HepG2 (cell line): ENCODE data around the gene VAMP5. TPM values are rescaled to one million over a fixed set of nuclear protein-coding genes. Genes with fewer than 3 reads are reported as not detected.

Experiments used
- ARNT ChIP-seq: fragments of 450-650 bp; IDR thresholded peaks from 2 replicates; pipeline ENCODE4 v1.6.1; 2017
- BRD4 ChIP-seq: sonication (generic); formaldehyde crosslinking; IDR thresholded peaks from 2 replicates; pipeline ENCODE4 v1.4.0; 2020; ENCODE audit warnings: missing genetic modification reagents
- CREB1 ChIP-seq, 2 experiments: fragments of 450-650 bp in 1 of 2; IDR thresholded peaks; 2 replicates each; pipeline ENCODE4 v1.6.1; 2016 to 2017; ENCODE audit warnings: control low read depth in 1 of 2, mild to moderate bottlenecking in 1 of 2, missing compliant biosample characterization in 1 of 2, missing genetic modification characterization in 1 of 2
- GLMP ChIP-seq: sonication (generic); formaldehyde crosslinking; IDR thresholded peaks from 2 replicates; pipeline ENCODE4 v1.9.0; 2021; ENCODE audit warnings: missing genetic modification reagents, mild to moderate bottlenecking, borderline replicate concordance
- HHEX ChIP-seq: IDR thresholded peaks from 2 replicates; pipeline ENCODE4 v1.6.1; 2016; ENCODE audit warnings: control low read depth
- KLF13 ChIP-seq: sonication (generic); formaldehyde crosslinking; IDR thresholded peaks from 2 replicates; pipeline ENCODE4 v1.4.0; 2020; ENCODE audit warnings: mild to moderate bottlenecking, missing genetic modification reagents
- KLF6 ChIP-seq: IDR thresholded peaks from 2 replicates; pipeline ENCODE4 v1.8.0; 2016; ENCODE audit warnings: missing biosample characterization, missing genetic modification reagents
- MATR3 ChIP-seq: sonication (generic); formaldehyde crosslinking; IDR thresholded peaks from 2 replicates; pipeline ENCODE4 v1.4.0; 2020; ENCODE audit warnings: missing genetic modification reagents
- MAZ ChIP-seq, 2 experiments: sonication (generic) in 1 of 2; formaldehyde crosslinking in 1 of 2; IDR thresholded peaks; 2 replicates each; pipeline versions ENCODE4 v1.5.0 to v1.6.1; 2012 to 2020; ENCODE audit warnings: low read depth in 2 of 2, mild to moderate bottlenecking in 2 of 2, borderline replicate concordance in 1 of 2, improper control_type of control experiment in 1 of 2, low read length in 1 of 2, missing genetic modification reagents in 1 of 2, moderate library complexity in 1 of 2
- NFIB ChIP-seq: sonication (generic); formaldehyde crosslinking; IDR thresholded peaks from 2 replicates; pipeline ENCODE4 v1.9.0; 2021; ENCODE audit warnings: missing genetic modification reagents, mild to moderate bottlenecking, borderline replicate concordance
- NR0B2 ChIP-seq: sonication (generic); formaldehyde crosslinking; IDR thresholded peaks from 2 replicates; pipeline ENCODE4 v1.4.0; 2020; ENCODE audit warnings: mild to moderate bottlenecking, missing genetic modification reagents
- ONECUT2 ChIP-seq: sonication (generic); formaldehyde crosslinking; IDR thresholded peaks from 2 replicates; pipeline ENCODE4 v1.4.0; 2020; ENCODE audit warnings: missing genetic modification reagents
- SCMH1 ChIP-seq: sonication (generic); formaldehyde crosslinking; IDR thresholded peaks from 2 replicates; pipeline ENCODE4 v1.9.0; 2021; ENCODE audit warnings: missing genetic modification reagents, mild to moderate bottlenecking, borderline replicate concordance
- SMC3 ChIP-seq: IDR thresholded peaks from 2 replicates; pipeline ENCODE4 v1.6.1; 2011; ENCODE audit warnings: low read length, improper control_type of control experiment
- SOX6 ChIP-seq, 2 experiments: fragments of 450-650 bp in 1 of 2; sonication (generic) in 1 of 2; formaldehyde crosslinking in 1 of 2; IDR thresholded peaks; 2 replicates each; pipeline versions ENCODE4 v1.4.0 to v1.6.1; 2017 to 2020; ENCODE audit warnings: antibody characterized with exemption in 1 of 2, mild to moderate bottlenecking in 1 of 2, missing genetic modification reagents in 1 of 2
- YY1 ChIP-seq: IDR thresholded peaks from 2 replicates; pipeline ENCODE4 v1.6.1; 2011; ENCODE audit warnings: low read length, low read depth, moderate library complexity, mild to moderate bottlenecking; ENCODE audit not compliant: insufficient read depth, insufficient replicate concordance
- ZBED4 ChIP-seq: sonication (generic); formaldehyde crosslinking; IDR thresholded peaks from 2 replicates; pipeline ENCODE4 v1.4.0; 2020; ENCODE audit warnings: missing genetic modification reagents, borderline replicate concordance
- ZFAT ChIP-seq: sonication (generic); formaldehyde crosslinking; conservative IDR thresholded peaks from 2 replicates; pipeline ENCODE4 v1.8.1; 2023; ENCODE audit warnings: missing genetic modification reagents, inconsistent platforms
- ZGPAT ChIP-seq: IDR thresholded peaks from 2 replicates; pipeline ENCODE4 v1.6.1; 2016; ENCODE audit warnings: mild to moderate bottlenecking
- ZNF567 ChIP-seq: sonication (generic); formaldehyde crosslinking; IDR thresholded peaks from 2 replicates; pipeline ENCODE4 v1.8.1; 2023; ENCODE audit warnings: mild to moderate bottlenecking, missing genetic modification reagents, borderline replicate concordance
- ZNF766 ChIP-seq: sonication (generic); formaldehyde crosslinking; IDR thresholded peaks from 2 replicates; pipeline ENCODE4 v1.5.0; 2020; ENCODE audit warnings: missing genetic modification reagents, borderline replicate concordance
- ZNF775 ChIP-seq: sonication (generic); formaldehyde crosslinking; IDR thresholded peaks from 2 replicates; pipeline ENCODE4 v1.4.0; 2020; ENCODE audit warnings: missing genetic modification reagents, mild to moderate bottlenecking, moderate library complexity, borderline replicate concordance
- polyA plus RNA-seq, 8 experiments: library from polyadenylated mRNA; depleted of rRNA in 3 of 8; stranded (reverse) in 7 of 8; unstranded in 1 of 8; fragments of >200 nt; fragmentation: Illumina TruSeq in 4 of 8; extraction: Trizol in 4 of 8; gene quantifications; 2 replicates each; pipeline versions ENCODE4 v1.2.1 to v1.2.3, GENCODE V29; 2011 to 2016; ENCODE audit warnings: low read depth in 4 of 8, missing spikeins in 1 of 8, mixed read lengths in 1 of 8; ENCODE audit not compliant: insufficient read depth in 1 of 8
- total RNA-seq, 5 experiments: library from RNA; depleted of rRNA; stranded (reverse); fragments of >200 nt; fragmentation: Illumina TruSeq; extraction: Trizol; gene quantifications; 2 replicates each; pipeline ENCODE4 v1.2.3, GENCODE V29; 2016; ENCODE audit warnings: low read depth in 1 of 5

The VAMP5 gene
- total and polyA plus RNA-seq, 2 of the 13 experiments (the other 11 are each of a cell fraction or from before 2014, with no cell fraction given) = 7.2 to 56.7 TPM

- no peak; the same call in 1 of the 2 replicates for TF ChIP-seq ZBED4 (CRISPR knock-in tag)
- TF ChIP-seq SCMH1 (CRISPR knock-in tag) = no peak
- TF ChIP-seq ZFAT (CRISPR knock-in tag) = no peak
- TF ChIP-seq ZNF766 (CRISPR knock-in tag) = no peak; the same call in 1 of the 2 replicates
- no peak for TF ChIP-seq GLMP (CRISPR knock-in tag)
- 0 out of 2 replicates have a peak, but pooled peaks have one; percentile 13 for TF ChIP-seq NFIB (CRISPR knock-in tag)
- no peak; the same call in 1 of the 2 replicates for TF ChIP-seq ZNF567 (CRISPR knock-in tag)
- no peak for TF ChIP-seq YY1
- no peak for TF ChIP-seq ZNF775 (CRISPR knock-in tag)
- peak; percentile 83; the same call in 1 of the 2 replicates for TF ChIP-seq BRD4 (CRISPR knock-in tag)
- no peak for TF ChIP-seq MATR3
- no peak for TF ChIP-seq SMC3
- no peak; the same call in 1 of the 2 replicates for TF ChIP-seq MAZ (IDR thresholded peaks at IDR 0.05; ENCODE audit: borderline replicate concordance, low read depth, low read length)
- peak; percentile 88 for TF ChIP-seq MAZ (CRISPR knock-in tag; IDR thresholded peaks at IDR 0.05; ENCODE audit: low read depth)
- TF ChIP-seq NR0B2 (CRISPR knock-in tag) = peak; percentile 99
- TF ChIP-seq ARNT = no peak
- TF ChIP-seq SOX6 (IDR thresholded peaks at IDR 0.05) = no peak
- TF ChIP-seq SOX6 (CRISPR knock-in tag; IDR thresholded peaks at IDR 0.05) = peak; percentile 64
- TF ChIP-seq HHEX (CRISPR knock-in tag) = no peak
- TF ChIP-seq KLF13 = no peak
- TF ChIP-seq CREB1 (IDR thresholded peaks at IDR 0.05) = 0 out of 2 replicates have a peak, but pooled peaks have one; percentile 20
- no peak for TF ChIP-seq CREB1 (CRISPR knock-in tag; IDR thresholded peaks at IDR 0.05)
- peak; percentile 72 for TF ChIP-seq ONECUT2 (CRISPR knock-in tag)
- TF ChIP-seq KLF6 (CRISPR knock-in tag) = no peak
- TF ChIP-seq ZGPAT (CRISPR knock-in tag) = peak; percentile 34; the same call in 1 of the 2 replicates
Observed at GRCh38 chr2:85539361-85540132, 44.7 kb upstream of the VAMP5 start (continued).
